Left ventricle myocardium inferior (tissue), 1 donor: Measurements from ENCODE around the gene PGP. TPM values are rescaled to one million over a fixed set of nuclear protein-coding genes. Genes with fewer than 3 reads are reported as not detected.
"Not testable (repeated sequence)": the region's sequence is repeated elsewhere in the genome, so short reads cannot be mapped to it uniquely, and the experiment has no call there.

Experiments
- DNase-seq: peaks from one replicate; pipeline ENCODE4 v3.0.0-alpha.2; 2020
- H3K27ac ChIP-seq: fragments of 200-600 bp; replicated peaks from 2 replicates; pipeline ENCODE4 v1.8.0; 2021
- H3K27me3 ChIP-seq: fragments of 200-600 bp; 2 replicates; pipeline ENCODE4 v1.8.0; 2021; ENCODE audit warnings: low read depth
- H3K36me3 ChIP-seq: fragments of 200-600 bp; 2 replicates; pipeline ENCODE4 v1.8.0; 2021
- H3K4me1 ChIP-seq: fragments of 200-600 bp; 2 replicates; pipeline ENCODE4 v1.8.0; 2021
- H3K4me3 ChIP-seq: fragments of 200-600 bp; 2 replicates; pipeline ENCODE4 v1.8.0; 2021; ENCODE audit warnings: mild to moderate bottlenecking, moderate library complexity
- H3K9me3 ChIP-seq: fragments of 200-600 bp; replicated peaks from 2 replicates; pipeline ENCODE4 v1.8.0; 2021
- intact Hi-C: fragments of 100-400 bp; cut with micrococcal nuclease; formaldehyde crosslinking; loops from one replicate; pipeline ENCODE4 v1.11.0; 2022
- long read RNA-seq: library from polyadenylated mRNA; unstranded; transcript quantifications from one replicate; pipeline ENCODE4 v2.0.0, GENCODE V29; 2021
- total RNA-seq: library from RNA; stranded (reverse); fragmentation: NEBNext Ultra II Directional; extraction: Animal tissue kit (Norgen Biotek cat#: 25700); gene quantifications from one replicate; pipeline ENCODE4 v1.2.1, GENCODE V29; 2021
- TF ChIP-seq, protein P1 (sequence below): fragments of 200-600 bp; IDR thresholded peaks from 2 replicates; pipeline ENCODE4 v1.8.0; 2021; ENCODE audit warnings: antibody characterized with exemption, mild to moderate bottlenecking, borderline replicate concordance
- donor health status: DM: no; HTN: yes; CAD: no; lungs with severe emphysema.

The PGP gene
- 34.1 TPM for total RNA-seq
- long read RNA-seq, transcript PGP-201 (2 exons, 2,727 nt) = major isoform, 316 of 317 reads
- long read RNA-seq, partial matches to known transcripts = 0 of 317 reads
- long read RNA-seq, other reads (novel, unspliced or antisense) = 1 of 317 reads

DNA sequence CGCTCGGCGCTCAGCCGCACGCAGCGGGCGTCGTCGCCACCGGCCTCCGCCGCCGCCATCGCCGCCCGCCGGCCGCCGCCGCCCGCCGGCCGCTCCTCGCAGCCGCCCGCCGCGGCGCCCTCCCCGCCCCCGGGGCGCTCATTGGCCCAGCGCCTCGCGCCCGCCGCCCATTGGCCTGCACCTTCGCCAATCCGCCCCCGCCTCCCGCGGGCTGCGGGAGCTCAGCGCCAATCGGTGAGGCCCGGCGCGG is at the start of gene PGP:
TSS of gene PGP (minus strand) at position 122 of the 250 bp plus-strand sequence. CDS start at position 59, 63 bp downstream.
- Histone ChIP-seq H3K27me3 (no peaks in the 10 kb centered on the region), H3K4me3 (peak within 1 kb of the TSS; percentile 95), H3K27ac (peak within 1 kb of the TSS; percentile 98), H3K4me1 (peaks cover 52% of the 10 kb centered on the region), H3K9me3 (no peaks in the 10 kb centered on the region), H3K36me3 (peaks cover 1% of the 10 kb centered on the region)
- DNase-seq = no peak
- TF ChIP-seq, protein P1, sequence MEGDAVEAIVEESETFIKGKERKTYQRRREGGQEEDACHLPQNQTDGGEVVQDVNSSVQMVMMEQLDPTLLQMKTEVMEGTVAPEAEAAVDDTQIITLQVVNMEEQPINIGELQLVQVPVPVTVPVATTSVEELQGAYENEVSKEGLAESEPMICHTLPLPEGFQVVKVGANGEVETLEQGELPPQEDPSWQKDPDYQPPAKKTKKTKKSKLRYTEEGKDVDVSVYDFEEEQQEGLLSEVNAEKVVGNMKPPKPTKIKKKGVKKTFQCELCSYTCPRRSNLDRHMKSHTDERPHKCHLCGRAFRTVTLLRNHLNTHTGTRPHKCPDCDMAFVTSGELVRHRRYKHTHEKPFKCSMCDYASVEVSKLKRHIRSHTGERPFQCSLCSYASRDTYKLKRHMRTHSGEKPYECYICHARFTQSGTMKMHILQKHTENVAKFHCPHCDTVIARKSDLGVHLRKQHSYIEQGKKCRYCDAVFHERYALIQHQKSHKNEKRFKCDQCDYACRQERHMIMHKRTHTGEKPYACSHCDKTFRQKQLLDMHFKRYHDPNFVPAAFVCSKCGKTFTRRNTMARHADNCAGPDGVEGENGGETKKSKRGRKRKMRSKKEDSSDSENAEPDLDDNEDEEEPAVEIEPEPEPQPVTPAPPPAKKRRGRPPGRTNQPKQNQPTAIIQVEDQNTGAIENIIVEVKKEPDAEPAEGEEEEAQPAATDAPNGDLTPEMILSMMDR = no peak
- intact Hi-C loops = no loop called here

- H3K36me3 ChIP-seq = peaks cover 63% of the 10 kb centered on the region
- DNase-seq, H3K27ac ChIP-seq, H3K4me3 ChIP-seq, intact Hi-C loops, H3K27me3 ChIP-seq, H3K9me3 ChIP-seq: not testable (repeated sequence)
- peaks cover 32% of the 10 kb centered on the region for H3K4me1 ChIP-seq
Measured at GRCh38 chr16:2263026-2263425, 48.4 kb upstream of the PGP start.

- TF ChIP-seq, protein P1 = no peak
- DNase-seq = no peak
Measured at GRCh38 chr16:2260250-2260649, 45.6 kb upstream of the PGP start.

GRCh38 chr16:2258530-2258929 is 43.9 kb upstream of the PGP start:
- H3K4me1 ChIP-seq, H3K27me3 ChIP-seq, H3K27ac ChIP-seq, DNase-seq, intact Hi-C loops, H3K4me3 ChIP-seq, H3K9me3 ChIP-seq: not testable (repeated sequence)
- H3K36me3 ChIP-seq = peaks cover 99% of the 10 kb centered on the region

More at GRCh38 chr16:2260250-2260649, 45.6 kb upstream of the PGP start:
- intact Hi-C loops = no loop called here
- Histone ChIP-seq H3K4me3 (no peak overlapping the region), H3K4me1 (peaks cover 7% of the 10 kb centered on the region), H3K9me3 (no peaks in the 10 kb centered on the region), H3K27ac (no peak overlapping the region), H3K36me3 (peaks cover 91% of the 10 kb centered on the region), H3K27me3 (no peaks in the 10 kb centered on the region)

- intact Hi-C loops = no loop called here
Measured at GRCh38 chr16:2257726-2258125, 43.1 kb upstream of the PGP start.

DNA sequence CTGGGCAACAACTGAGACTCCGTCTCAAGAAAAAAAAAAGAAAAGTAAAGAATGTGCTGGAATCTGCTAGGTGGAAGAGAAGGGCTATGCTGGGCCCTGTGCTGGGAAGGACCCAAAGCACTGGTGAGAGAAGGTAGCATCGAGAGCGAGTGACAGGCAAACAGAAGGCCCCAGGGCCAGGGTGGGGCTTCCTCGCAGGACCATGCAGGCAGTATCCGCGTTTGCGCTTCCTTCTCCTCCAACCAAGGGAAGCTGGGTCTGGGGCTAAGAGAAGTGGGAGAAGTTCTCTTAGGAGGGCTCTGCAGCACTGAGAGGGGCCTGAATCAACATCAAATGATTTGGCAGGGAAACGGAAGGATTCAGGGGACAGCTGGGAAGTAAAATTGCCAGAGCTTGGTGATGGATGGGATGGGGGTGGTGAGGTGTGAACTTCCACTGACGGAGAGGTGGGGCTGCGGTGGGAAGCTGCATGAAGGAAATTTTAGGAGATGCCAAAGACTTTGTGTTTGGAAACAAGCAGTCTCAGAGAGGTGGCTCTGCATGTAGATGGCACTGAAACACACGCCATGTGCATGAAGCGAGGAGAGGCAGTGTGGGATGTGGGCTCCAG is 42.0 kb upstream of the PGP start:
- TF ChIP-seq, protein P1 = no peak
- H3K4me1 ChIP-seq = peaks cover 8% of the 10 kb centered on the region
- no peak overlapping the region for H3K4me3 ChIP-seq
- no peaks in the 10 kb centered on the region for H3K27me3 ChIP-seq
- no peaks in the 10 kb centered on the region for H3K9me3 ChIP-seq
- no peak overlapping the region for H3K27ac ChIP-seq
- no peak for DNase-seq
- intact Hi-C loops = no loop called here
- peaks cover 89% of the 10 kb centered on the region for H3K36me3 ChIP-seq

More at GRCh38 chr16:2257726-2258125, 43.1 kb upstream of the PGP start:
- no peak for DNase-seq
- no peak overlapping the region for H3K27ac ChIP-seq
- H3K4me1 ChIP-seq = no peaks in the 10 kb centered on the region
- H3K27me3 ChIP-seq = no peaks in the 10 kb centered on the region
- TF ChIP-seq, protein P1 = no peak
- no peak overlapping the region for H3K4me3 ChIP-seq
- peaks cover 99% of the 10 kb centered on the region for H3K36me3 ChIP-seq
- H3K9me3 ChIP-seq = no peaks in the 10 kb centered on the region
